Esophagus muscularis mucosa (tissue), 4 donors: ENCODE measurements around the gene CORO7.

Experiments used
- CTCF ChIP-seq, 3 experiments: fragments of 200-600 bp in 2 of 3; fragments of 450-650 bp in 1 of 3; sonication (generic) in 2 of 3; IDR thresholded peaks; one replicate each; pipeline ENCODE4 v1.5.1; 2017 to 2019; ENCODE audit warnings: antibody characterized with exemption in 3 of 3, mild to moderate bottlenecking in 2 of 3, moderate library complexity in 1 of 3
- EP300 ChIP-seq: sonication (generic); formaldehyde crosslinking; IDR thresholded peaks from one replicate; pipeline ENCODE4 v1.6.1; 2017; ENCODE audit warnings: antibody characterized with exemption
- POLR2A ChIP-seq: fragments of 450-650 bp; IDR thresholded peaks from one replicate; pipeline ENCODE4 v1.6.1; 2017; ENCODE audit warnings: antibody characterized with exemption, moderate library complexity, mild to moderate bottlenecking, low read depth
- POLR2AphosphoS5 ChIP-seq, 2 donors: sonication (generic); formaldehyde crosslinking; IDR thresholded peaks; one replicate each; pipeline ENCODE4 v1.6.1; 2017; ENCODE audit warnings: antibody characterized with exemption in 2 of 2

GRCh38 chr16:4410335-4411075 lies 5.9 kb downstream of the CORO7 start:
- no peak for TF ChIP-seq CTCF (IDR thresholded peaks at IDR 0.05)
- TF ChIP-seq POLR2AphosphoS5 (IDR thresholded peaks at IDR 0.05): peak in 1 of 2 donors; percentile 9
- no peak for TF ChIP-seq POLR2A
- TF ChIP-seq EP300: no peak
